HEK293 (cell line): ENCODE results near the gene CXCL1.

Experiments used
- KLF9 ChIP-seq: fragments of 450-650 bp; formaldehyde crosslinking; IDR thresholded peaks from 2 replicates; pipeline ENCODE4 v1.5.1; 2016; ENCODE audit warnings: missing biosample characterization, missing genetic modification characterization, low read depth
- ZNF274 ChIP-seq, 2 experiments: fragments of 200-500 bp in 1 of 2; fragments of 450-650 bp in 1 of 2; sonication (Bioruptor generic) in 1 of 2; formaldehyde crosslinking in 1 of 2; IDR thresholded peaks; 2 replicates each; pipeline versions ENCODE4 v1.5.1 to v1.6.1; 2014 to 2016; ENCODE audit warnings: borderline replicate concordance in 1 of 2, inconsistent platforms in 1 of 2, low read length in 1 of 2, missing biosample characterization in 1 of 2, missing genetic modification characterization in 1 of 2

DNA sequence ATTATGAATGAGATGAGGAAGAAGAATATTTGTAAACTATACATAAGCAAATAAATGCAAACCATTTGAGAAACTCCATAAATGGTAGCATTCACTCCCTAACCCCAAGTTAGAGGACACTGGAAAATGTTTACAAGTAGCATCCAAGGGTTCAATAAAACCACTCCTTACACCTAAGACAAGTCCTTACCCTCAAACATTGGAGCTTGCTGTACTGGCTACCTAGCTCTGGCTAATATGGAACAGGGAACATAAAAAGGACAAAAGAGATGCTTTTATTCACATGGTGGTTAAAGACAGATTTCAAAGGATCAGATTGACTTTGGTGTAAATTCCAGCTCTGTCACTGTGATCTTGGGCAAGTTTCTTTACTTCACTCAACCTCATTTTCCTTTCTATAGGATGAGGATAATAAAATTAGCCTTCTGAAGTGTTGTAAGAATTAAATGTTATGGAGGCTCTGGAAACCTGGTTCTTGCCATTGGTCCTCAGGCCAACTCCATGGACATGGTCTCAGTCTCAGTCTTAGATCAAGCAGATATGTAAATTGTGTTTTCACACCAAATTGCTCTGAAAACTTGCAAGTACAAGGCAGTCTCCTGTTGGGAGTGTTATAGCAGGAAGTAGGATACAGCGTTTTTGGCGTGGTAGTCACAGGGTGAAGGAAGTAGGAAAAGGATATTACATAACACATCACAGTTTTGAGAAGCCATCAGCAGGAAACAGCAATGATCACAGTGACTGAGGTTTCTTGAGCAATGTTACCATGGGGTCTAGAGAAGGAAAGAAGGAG, 3.3 kb downstream of the CXCL1 start:
- no peak for TF ChIP-seq KLF9
- no peak for TF ChIP-seq ZNF274 (IDR thresholded peaks at IDR 0.05; ENCODE audit: low read length)
- no peak for TF ChIP-seq ZNF274 (tag by site-specific recombination; IDR thresholded peaks at IDR 0.05; ENCODE audit: borderline replicate concordance)
